ENCODE data around the gene GARIN3. TPM values are rescaled to one million over a fixed set of nuclear protein-coding genes. Genes with fewer than 3 reads are reported as not detected.

Gene GARIN3
- total RNA-seq, 1 experiment from 2014 or later: not detected

- DNase-seq: no peak
- no peaks in the 10 kb centered on the region for H4K20me1 ChIP-seq (ENCODE audit: insufficient read depth)
- no peak for TF ChIP-seq EZH2 (IDR thresholded peaks at IDR 0.05; ENCODE audit: low read depth)
- TF ChIP-seq CTCF (conservative IDR thresholded peaks at IDR 0.05): no peak
- peaks cover 64% of the 10 kb centered on the region for H3K27me3 ChIP-seq (ENCODE audit: insufficient read depth, low read depth)
- H3K79me2 ChIP-seq (ENCODE audit: low read depth): no peaks in the 10 kb centered on the region
- intact Hi-C loops (cut with micrococcal nuclease; ENCODE audit: unreplicated experiment): no loop called here
- BruUV-seq (replicated peaks): no TSS peak
- H3K36me3 ChIP-seq (ENCODE audit: low read depth): no peaks in the 10 kb centered on the region
- H3K4me2 ChIP-seq: no peak overlapping the region
- no peak overlapping the region for H3K4me3 ChIP-seq
- H3F3A ChIP-seq (ENCODE audit: insufficient read depth, low read depth): no peaks in the 10 kb centered on the region
- H3K27ac ChIP-seq: no peak overlapping the region
- H3K4me1 ChIP-seq (replicated peaks; ENCODE audit: insufficient read depth): no peaks in the 10 kb centered on the region
- no peak overlapping the region for H2AFZ ChIP-seq
- ChIA-PET CTCF (no interaction called here), POLR2A (ENCODE audit: unreplicated experiment) (no interaction called here)
- H3K9me2 ChIP-seq (ENCODE audit: insufficient read depth): no peaks in the 10 kb centered on the region
- H3K9me3 ChIP-seq (ENCODE audit: insufficient read depth, low read depth): no peaks in the 10 kb centered on the region
These were observed 12.9 kb upstream of the GARIN3 start for GRCh38 chr5:157178966-157179365.

GRCh38 chr5:157177953-157178352 lies 11.9 kb upstream of the GARIN3 start:
- no peaks in the 10 kb centered on the region for H3K36me3 ChIP-seq (ENCODE audit: low read depth)
- no peak overlapping the region for H3K4me3 ChIP-seq
- DNase-seq: no peak
- POLR2A ChIA-PET (ENCODE audit: unreplicated experiment): no interaction called here
- BruUV-seq (replicated peaks): no TSS peak
- H3F3A ChIP-seq (ENCODE audit: insufficient read depth, low read depth): no peaks in the 10 kb centered on the region
- no peak overlapping the region for H3K4me2 ChIP-seq
- H3K27me3 ChIP-seq (ENCODE audit: insufficient read depth, low read depth): peaks cover 69% of the 10 kb centered on the region
- H2AFZ ChIP-seq: no peak overlapping the region
- intact Hi-C loops (cut with micrococcal nuclease; ENCODE audit: unreplicated experiment): no loop called here
- H3K79me2 ChIP-seq (ENCODE audit: low read depth): no peaks in the 10 kb centered on the region
- CTCF ChIA-PET: no interaction called here
- H3K9me3 ChIP-seq (ENCODE audit: insufficient read depth, low read depth): no peaks in the 10 kb centered on the region
- no peak for TF ChIP-seq EZH2 (IDR thresholded peaks at IDR 0.05; ENCODE audit: low read depth)
- TF ChIP-seq CTCF (conservative IDR thresholded peaks at IDR 0.05): no peak
- H4K20me1 ChIP-seq (ENCODE audit: insufficient read depth): no peaks in the 10 kb centered on the region
- no peaks in the 10 kb centered on the region for H3K4me1 ChIP-seq (replicated peaks; ENCODE audit: insufficient read depth)
- no peak overlapping the region for H3K27ac ChIP-seq
- H3K9me2 ChIP-seq (ENCODE audit: insufficient read depth): no peaks in the 10 kb centered on the region

DNA sequence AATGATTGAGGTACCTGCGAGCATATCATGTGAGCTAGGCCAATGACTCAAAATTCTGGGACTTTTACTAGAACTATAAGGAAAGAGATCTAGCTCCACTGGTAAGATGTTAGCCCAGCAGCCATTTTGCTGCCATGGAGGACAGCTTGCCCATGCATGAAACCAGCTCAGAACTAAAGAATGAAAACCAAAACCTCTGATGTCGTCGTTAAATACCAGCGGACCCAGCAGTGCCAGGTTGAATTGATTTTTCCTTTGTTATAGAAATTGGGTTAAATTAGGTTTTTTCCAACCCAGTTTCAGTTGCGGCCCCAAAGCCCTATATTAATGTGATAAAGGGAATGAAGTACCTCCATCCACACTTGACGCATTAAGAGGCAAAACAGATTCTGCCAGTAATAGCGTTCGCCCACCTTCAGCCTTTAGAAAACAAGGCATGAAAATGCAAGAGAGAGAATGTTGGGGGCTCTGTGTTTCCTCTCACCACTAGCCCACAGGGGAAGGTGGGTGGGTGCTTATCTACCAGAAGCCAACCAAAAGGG lies 9.1 kb upstream of the GARIN3 start:
- Histone ChIP-seq H3K4me2 (no peak overlapping the region), H3K4me3 (no peak overlapping the region), H3K79me2 (ENCODE audit: low read depth) (no peaks in the 10 kb centered on the region), H3K4me1 (replicated peaks; ENCODE audit: insufficient read depth) (no peaks in the 10 kb centered on the region), H3K36me3 (ENCODE audit: low read depth) (no peaks in the 10 kb centered on the region), H3K27me3 (ENCODE audit: insufficient read depth, low read depth) (peaks cover 86% of the 10 kb centered on the region), H3K9me3 (ENCODE audit: insufficient read depth, low read depth) (no peaks in the 10 kb centered on the region), H4K20me1 (ENCODE audit: insufficient read depth) (no peaks in the 10 kb centered on the region), H2AFZ (no peak overlapping the region), H3K9me2 (ENCODE audit: insufficient read depth) (no peaks in the 10 kb centered on the region), H3F3A (ENCODE audit: insufficient read depth, low read depth) (no peaks in the 10 kb centered on the region), H3K27ac (no peak overlapping the region)
- intact Hi-C loops (cut with micrococcal nuclease; ENCODE audit: unreplicated experiment): no loop called here
- ChIA-PET POLR2A (ENCODE audit: unreplicated experiment) (no interaction called here), CTCF (no interaction called here)
- BruUV-seq (replicated peaks): no TSS peak
- no peak for TF ChIP-seq CTCF (conservative IDR thresholded peaks at IDR 0.05)
- TF ChIP-seq EZH2 (IDR thresholded peaks at IDR 0.05; ENCODE audit: low read depth): no peak
- DNase-seq: no peak

Measured in PC-9 (cell line).